Central memory CD4-positive, alpha-beta T cell (primary cell): ENCODE data around the gene TTLL12.

Experiments used
- DNase-seq: peaks from one replicate; pipeline ENCODE4 v3.0.0; 2022

TTLL12 gene

GRCh38 chr22:43171019-43171491 lies 15.9 kb downstream of the TTLL12 start:
- DNase-seq: no peak

- DNase-seq: no peak
These were observed 16.8 kb downstream of the TTLL12 start for GRCh38 chr22:43170131-43170480.

- DNase-seq: no peak
These were observed 17.4 kb downstream of the TTLL12 start for GRCh38 chr22:43169310-43170130.

- no peak for DNase-seq
These were observed 18.2 kb downstream of the TTLL12 start for GRCh38 chr22:43168471-43169309.

- DNase-seq: no peak
These were observed 19.8 kb downstream of the TTLL12 start for GRCh38 chr22:43167001-43167589.

- no peak for DNase-seq
These were observed 20.6 kb downstream of the TTLL12 start for GRCh38 chr22:43166132-43166930.

GRCh38 chr22:43164636-43165035 lies 22.3 kb downstream of the TTLL12 start:
- no peak for DNase-seq

GRCh38 chr22:43163241-43163795 lies 23.6 kb downstream of the TTLL12 start:
- DNase-seq: no peak

GRCh38 chr22:43162412-43163150 lies 24.4 kb downstream of the TTLL12 start:
- no peak for DNase-seq

- DNase-seq: no peak
These were observed 26.3 kb downstream of the TTLL12 start for GRCh38 chr22:43160497-43161126.

GRCh38 chr22:43159484-43160178 lies 27.3 kb downstream of the TTLL12 start:
- DNase-seq: no peak

GRCh38 chr22:43158778-43159483 lies 28.0 kb downstream of the TTLL12 start:
- DNase-seq: no peak

- no peak for DNase-seq
These were observed 28.9 kb downstream of the TTLL12 start for GRCh38 chr22:43157874-43158546.

GRCh38 chr22:43156413-43156812 lies 30.5 kb downstream of the TTLL12 start:
- DNase-seq: no peak

- no peak for DNase-seq
These were observed 31.1 kb downstream of the TTLL12 start for GRCh38 chr22:43155789-43156188.

- DNase-seq: no peak
These were observed 31.9 kb downstream of the TTLL12 start for GRCh38 chr22:43154887-43155536.

- DNase-seq: no peak
These were observed 33.0 kb downstream of the TTLL12 start for GRCh38 chr22:43153899-43154298.

- peak; percentile 65 for DNase-seq
These were observed 34.4 kb downstream of the TTLL12 start for GRCh38 chr22:43152357-43153071.
